Activated CD8-positive, alpha-beta T cell treated with anti-CD3 and anti-CD28 coated beads for 36 hours (primary cell): Measurements from ENCODE around the gene ANKRD13B. TPM values are rescaled to one million over a fixed set of nuclear protein-coding genes. Genes with fewer than 3 reads are reported as not detected.

Source experiments
- ATAC-seq: fragments of 200-7000 bp; cut with Tn5 transposase; one replicate; pipeline ENCODE4 v1.10.0; 2021; ENCODE audit warnings: mild to moderate bottlenecking, moderate library complexity
- CTCF ChIA-PET: fragments of 350-600 bp; sonication (Branson Sonifier 250); formaldehyde crosslinking; loops from one replicate; lab custom pipeline; 2021; ENCODE audit warnings: antibody characterized with exemption; lab: Charles Lee
- POLR2A ChIA-PET: fragments of 350-600 bp; sonication (Branson Sonifier 250); formaldehyde crosslinking; loops from one replicate; lab custom pipeline; 2021; ENCODE audit warnings: antibody characterized with exemption; lab: Charles Lee
- DNase-seq: peaks from one replicate; pipeline ENCODE4 v3.0.0-alpha.2; 2020
- H3K27ac Mint-ChIP-seq: one replicate; pipeline ENCODE4 v1.8.0; 2021; ENCODE audit warnings: mild to moderate bottlenecking, mixed read lengths
- H3K27me3 Mint-ChIP-seq: one replicate; pipeline ENCODE4 v1.8.0; 2021; ENCODE audit warnings: mixed read lengths
- H3K36me3 Mint-ChIP-seq: one replicate; pipeline ENCODE4 v1.8.0; 2021; ENCODE audit warnings: low read depth, mixed read lengths
- H3K4me1 Mint-ChIP-seq: one replicate; pipeline ENCODE4 v1.8.0; 2021; ENCODE audit warnings: low read depth, mixed read lengths
- H3K4me3 Mint-ChIP-seq: one replicate; pipeline ENCODE4 v1.8.0; 2021; ENCODE audit warnings: mild to moderate bottlenecking, moderate library complexity, mixed read lengths
- H3K9me3 Mint-ChIP-seq: one replicate; pipeline ENCODE4 v1.8.0; 2021; ENCODE audit warnings: mixed read lengths
- CTCF ChIP-seq: fragments of 200-600 bp; IDR thresholded peaks from one replicate; pipeline ENCODE4 v1.8.0; 2022; ENCODE audit warnings: antibody characterized with exemption, mild to moderate bottlenecking
- intact Hi-C: fragments of 100-400 bp; cut with micrococcal nuclease; formaldehyde crosslinking; loops from one replicate; pipeline ENCODE4 v1.10.0; 2022
- total RNA-seq, 2 experiments: library from RNA; stranded (reverse); gene quantifications; one replicate each; pipeline ENCODE4 v1.2.3, GENCODE V29; 2021

ANKRD13B gene
- total RNA-seq, 2 experiments from 2014 or later = 22.8 to 22.9 TPM

GRCh38 chr17:29577385-29578211, 15.3 kb upstream of the ANKRD13B start:
- CTCF ChIA-PET = interaction anchor here (2.3 to 14.9 kb wide), 4 partner anchors 8 to 39 kb away, joined by 7 to 172 read pairs (median 58); partner anchors contain the start of genes ABHD15, ANKRD13B and TP53I13
- Mint-ChIP-seq H3K4me3 (no peak overlapping the region), H3K4me1 (peaks cover 33% of the 10 kb centered on the region), H3K27ac (no peak overlapping the region), H3K27me3 (no peaks in the 10 kb centered on the region), H3K36me3 (peaks cover 44% of the 10 kb centered on the region), H3K9me3 (no peaks in the 10 kb centered on the region)
- POLR2A ChIA-PET = interaction anchor here (1.5 to 2.2 kb wide), 3 partner anchors 10 to 39 kb away, joined by 3 to 8 read pairs (median 6); partner anchors contain the start of gene ABHD15
- TF ChIP-seq CTCF = no peak
- ATAC-seq = no peak
- intact Hi-C loops = no loop called here
- DNase-seq = no peak

GRCh38 chr17:29578626-29579485, 14.1 kb upstream of the ANKRD13B start:
- ChIA-PET CTCF (interaction anchor here (0.8 to 14.9 kb wide), 5 partner anchors 10 to 209 kb away, joined by 3 to 172 read pairs (median 33); partner anchors contain the start of genes ABHD15, ANKRD13B and TP53I13), POLR2A (interaction anchor here (1.5 to 2.8 kb wide), 2 partner anchors 36 to 39 kb away, joined by 3 to 18 read pairs; no protein-coding TSS in a partner anchor)
- Mint-ChIP-seq H3K27me3 (no peaks in the 10 kb centered on the region), H3K9me3 (no peaks in the 10 kb centered on the region), H3K4me1 (peaks cover 27% of the 10 kb centered on the region), H3K27ac (no peak overlapping the region), H3K4me3 (no peak overlapping the region), H3K36me3 (peaks cover 49% of the 10 kb centered on the region)
- DNase-seq (no peak), ATAC-seq (no peak)
- no peak for TF ChIP-seq CTCF
- intact Hi-C loops = no loop called here

GRCh38 chr17:29579866-29580771, 12.8 kb upstream of the ANKRD13B start:
- Mint-ChIP-seq H3K27ac (peak overlapping the region; percentile 89), H3K4me3 (no peak overlapping the region), H3K36me3 (peaks cover 48% of the 10 kb centered on the region), H3K4me1 (peaks cover 27% of the 10 kb centered on the region), H3K27me3 (no peaks in the 10 kb centered on the region), H3K9me3 (no peaks in the 10 kb centered on the region)
- peak; percentile 83 for TF ChIP-seq CTCF
- peak; percentile 97 for DNase-seq
- intact Hi-C loops = loop anchor here (5.0 kb wide), 1 partner anchor 37 kb away; no protein-coding TSS in a partner anchor
- POLR2A ChIA-PET = interaction anchor here (1.8 to 2.8 kb wide), 4 partner anchors 7 to 38 kb away, joined by 8 to 18 read pairs (median 10); partner anchors contain the start of gene ANKRD13B
- ATAC-seq = peak; percentile 97
- CTCF ChIA-PET = interaction anchor here (0.8 to 14.9 kb wide), 12 partner anchors 7 to 210 kb away, joined by 3 to 172 read pairs (median 4); partner anchors contain the start of genes ABHD15, ANKRD13B, CORO6 and TP53I13

- POLR2A ChIA-PET = interaction anchor here (1.0 to 2.8 kb wide), 6 partner anchors 9 to 36 kb away, joined by 4 to 18 read pairs (median 8); partner anchors contain the start of gene ANKRD13B
- H3K27ac Mint-ChIP-seq = no peak overlapping the region
Observed at GRCh38 chr17:29581583-29582253, 11.2 kb upstream of the ANKRD13B start.

More at GRCh38 chr17:29581583-29582253, 11.2 kb upstream of the ANKRD13B start:
- Mint-ChIP-seq H3K36me3 (peaks cover 48% of the 10 kb centered on the region), H3K9me3 (no peaks in the 10 kb centered on the region), H3K27me3 (no peaks in the 10 kb centered on the region), H3K4me3 (no peak overlapping the region), H3K4me1 (peaks cover 42% of the 10 kb centered on the region)
- TF ChIP-seq CTCF = no peak
- CTCF ChIA-PET = interaction anchor here (0.9 to 14.9 kb wide), 10 partner anchors 9 to 212 kb away, joined by 3 to 172 read pairs (median 6); partner anchors contain the start of genes ABHD15, ANKRD13B, CORO6 and TP53I13
- intact Hi-C loops = loop anchor here (5.0 kb wide), 1 partner anchor 36 kb away; no protein-coding TSS in a partner anchor
- DNase-seq = no peak
- no peak for ATAC-seq
